NCI-H526 treated with DMSO at 0.1 percent for 48 hours (cell line): ENCODE measurements around the gene ZNF845.
A peak's percentile ranks its signal among the peaks of the same experiment; 100 is the strongest.
"Not testable (repeated sequence)": the region's sequence is repeated elsewhere in the genome, so short reads cannot be mapped to it uniquely, and the experiment has no call there.

Experiments
- DNase-seq: peaks from one replicate; lab custom pipeline; 2025; lab: John Stamatoyannopoulos, UW

ZNF845 gene

DNA sequence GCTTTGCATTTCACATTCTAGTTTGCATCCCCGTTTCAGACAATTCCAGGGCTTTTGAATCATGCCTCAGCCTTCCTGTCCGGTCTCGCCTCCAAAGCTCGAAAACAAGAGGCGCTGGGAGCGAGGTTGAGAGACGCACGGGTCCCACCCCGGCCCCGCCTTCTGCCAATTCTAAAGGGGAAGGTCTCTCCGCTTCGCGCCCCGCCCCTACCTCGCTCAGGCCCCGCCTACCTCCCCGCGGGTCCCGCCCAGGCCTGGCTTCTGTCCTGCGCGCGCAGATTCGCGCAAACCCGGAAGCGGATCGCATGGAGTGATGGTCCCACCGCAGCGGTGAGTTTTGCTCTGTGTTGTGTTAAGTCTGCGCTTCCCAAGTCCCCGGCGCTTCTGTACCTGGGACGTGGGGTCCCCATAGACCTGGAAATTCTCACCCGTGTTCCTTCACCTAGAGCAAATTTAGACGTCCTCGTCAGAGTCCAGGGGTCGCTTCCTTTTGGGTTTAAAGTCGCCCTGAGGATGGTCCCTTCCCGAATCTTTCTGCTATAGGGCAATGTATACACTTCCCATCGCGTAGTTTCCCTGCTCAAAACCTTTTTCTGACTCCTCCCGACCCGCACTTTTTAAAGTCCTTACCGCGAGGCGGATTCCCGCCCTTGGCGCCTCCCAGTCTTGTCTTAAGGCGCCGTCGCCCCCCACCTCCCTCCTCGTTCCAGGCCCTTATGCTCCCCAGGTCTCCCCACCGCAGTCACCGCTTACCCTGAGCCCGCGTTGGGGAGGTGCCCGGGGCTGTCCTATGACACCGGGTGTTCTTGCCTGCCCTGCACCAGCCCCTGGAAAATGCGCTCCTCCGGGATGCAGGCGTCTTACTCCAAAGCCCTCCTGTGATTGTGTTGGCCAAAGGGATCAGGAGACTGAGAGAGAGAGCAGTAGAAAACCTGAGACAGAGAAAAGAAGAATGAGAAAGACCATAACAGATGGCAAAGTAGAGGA lies at the start of gene ZNF845:
ZNF845 (plus strand) TSS at position 287 of the 987 bp plus-strand sequence. CDS start 7,559 bp downstream, outside the sequence.
- DNase-seq, result peak; percentile 89

DNA sequence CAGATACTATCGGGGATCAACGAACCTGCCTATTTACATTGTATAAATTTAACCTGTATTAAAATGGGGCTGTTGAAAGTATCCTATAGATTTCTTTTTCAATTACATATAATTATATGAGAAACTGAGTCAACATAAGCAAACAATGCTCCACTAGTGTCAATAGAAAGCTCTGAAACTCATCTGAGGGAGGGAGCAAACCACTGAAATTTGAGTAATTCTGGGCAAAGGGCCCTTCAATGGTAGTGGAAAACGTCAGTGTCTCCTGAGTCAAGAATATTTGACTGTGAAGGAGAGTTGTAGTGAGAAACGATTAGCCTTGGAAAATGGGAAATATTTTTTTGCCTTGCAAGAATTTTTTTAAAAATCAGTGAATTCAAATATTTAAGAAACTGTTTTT lies 48.5 kb upstream of the ZNF845 start:
- DNase-seq, result no peak

DNA sequence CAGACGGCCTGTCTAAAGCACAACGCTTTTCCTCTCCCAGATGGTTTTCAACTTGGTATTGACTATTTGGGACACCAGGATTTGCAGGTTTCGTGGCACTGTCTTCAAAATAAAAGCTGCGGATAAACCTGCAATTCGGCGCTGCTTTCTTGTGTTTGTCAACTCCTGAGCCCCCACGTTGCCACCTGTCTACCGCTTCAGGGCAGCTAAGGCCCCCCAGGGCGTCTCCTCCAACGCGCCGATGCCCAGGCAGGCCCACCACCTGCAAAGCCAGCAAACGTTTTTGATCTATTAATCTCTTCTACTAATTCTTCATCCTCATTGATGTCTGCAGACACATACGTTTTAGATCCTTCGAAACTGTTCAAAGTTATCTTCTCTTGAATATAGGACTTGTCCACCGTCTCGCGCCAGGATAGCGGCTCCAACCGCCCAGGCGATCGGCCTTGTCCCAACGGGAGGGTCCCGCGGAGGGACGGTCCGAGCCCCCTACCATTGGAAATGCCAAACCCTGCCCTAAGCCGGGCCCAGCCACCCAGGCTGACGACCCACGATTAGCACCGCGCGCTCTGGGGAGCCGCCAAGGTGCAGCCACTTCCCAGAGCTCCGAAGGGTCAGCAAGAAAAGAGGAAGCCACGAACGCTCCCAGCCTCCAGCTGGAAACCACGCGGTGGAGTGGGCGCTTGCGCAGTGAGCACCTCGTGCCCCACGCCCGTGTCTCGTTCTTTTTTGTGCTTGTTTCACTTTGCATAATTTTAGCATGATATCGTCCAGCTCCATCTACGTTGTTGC lies 42.6 kb upstream of the ZNF845 start:
- DNase-seq, result no peak

DNA sequence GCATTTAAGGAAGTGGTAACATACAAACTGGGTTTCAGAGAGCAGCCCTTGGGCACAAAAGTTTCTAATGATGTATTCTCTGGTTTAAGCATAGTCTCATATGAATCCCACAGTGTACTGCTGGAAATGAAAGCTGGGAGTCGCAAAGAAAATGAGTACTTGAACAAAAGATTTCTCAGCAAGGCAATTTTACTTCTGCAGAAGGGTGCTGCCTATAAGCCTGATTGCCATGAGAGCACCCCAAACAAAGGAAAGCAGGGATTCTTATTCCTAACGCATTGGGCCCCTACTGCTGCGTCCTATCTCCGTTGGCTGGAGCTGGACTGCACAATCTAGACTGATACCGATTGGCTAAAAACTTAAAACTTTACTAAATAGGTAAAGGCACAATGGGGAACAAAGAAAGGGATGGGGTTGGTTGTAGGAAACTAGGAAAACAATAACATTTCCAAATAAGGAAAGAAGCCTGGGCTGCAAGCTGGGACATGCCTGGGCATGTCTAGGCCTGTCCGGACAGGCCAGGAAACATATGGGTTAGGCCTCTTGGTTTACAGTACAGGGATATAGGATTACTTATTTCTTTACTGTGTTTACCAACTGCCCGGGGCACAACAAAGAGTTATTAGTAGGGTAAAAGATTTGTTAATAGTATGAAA lies 38.6 kb upstream of the ZNF845 start:
- DNase-seq, result no peak

DNA sequence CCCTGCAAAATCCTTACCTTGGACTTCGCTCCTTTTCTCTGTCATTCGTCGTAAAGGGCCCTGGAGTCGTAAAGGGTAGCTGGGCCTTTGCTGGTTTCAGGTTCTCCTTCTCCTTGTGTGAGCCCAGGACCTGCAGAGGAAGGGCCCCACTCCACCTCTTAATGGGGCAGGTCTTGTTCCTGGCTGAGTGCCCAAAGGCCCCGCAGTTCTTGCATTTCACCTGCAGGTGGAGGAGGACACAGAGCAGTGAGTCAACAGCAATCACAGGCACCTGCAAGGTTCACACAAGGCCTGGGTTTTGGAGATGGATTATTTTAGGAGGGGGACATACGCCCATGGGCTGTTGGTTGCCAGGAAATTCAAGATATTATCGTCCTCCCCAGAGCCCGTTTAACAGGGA lies 32.2 kb upstream of the ZNF845 start:
- DNase-seq, result not testable (repeated sequence)

DNA sequence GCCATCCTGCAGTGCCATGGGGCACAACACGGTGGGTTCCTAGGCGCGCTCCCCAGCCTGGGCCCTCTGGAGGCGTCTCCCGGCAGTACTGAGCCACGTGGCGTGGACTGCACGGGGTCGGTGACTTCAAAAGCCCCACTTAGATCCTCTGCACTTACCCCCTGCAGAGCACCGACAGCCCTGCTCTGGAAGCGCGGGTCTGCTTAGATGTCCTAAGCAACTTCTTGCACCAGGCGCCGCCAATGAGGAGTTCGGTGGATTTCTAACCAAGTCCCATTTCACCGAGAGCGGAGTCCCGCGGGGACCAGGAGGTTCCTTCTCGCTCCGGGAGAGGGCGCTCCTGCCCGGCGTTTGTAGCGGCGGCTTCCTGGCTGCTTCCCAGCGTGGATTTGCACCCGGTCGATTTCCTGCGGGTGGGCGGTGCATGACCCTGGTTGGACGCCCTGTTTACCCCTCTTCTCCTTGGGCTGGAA lies 25.2 kb upstream of the ZNF845 start:
- DNase-seq, result peak; percentile 16

DNA sequence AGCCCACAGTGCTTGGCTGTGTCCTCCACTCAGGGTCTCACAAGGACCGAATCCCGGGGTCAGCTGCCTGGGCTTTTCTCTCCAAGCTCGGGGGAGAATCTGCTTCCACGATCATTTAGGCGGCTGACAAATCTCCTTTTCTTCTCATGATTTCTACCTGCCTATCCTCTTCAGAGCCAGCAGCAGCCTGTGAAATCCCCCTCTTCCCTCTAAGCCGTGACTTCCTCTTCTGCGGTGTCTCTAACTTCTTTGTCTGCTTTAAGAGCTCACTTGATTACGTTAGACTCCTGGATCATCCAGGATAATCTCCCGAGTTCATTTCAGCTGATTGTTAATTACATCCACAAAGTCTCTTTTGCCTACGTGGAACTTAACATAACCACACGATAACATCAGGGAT lies 22.5 kb upstream of the ZNF845 start:
- no peak for DNase-seq

DNA sequence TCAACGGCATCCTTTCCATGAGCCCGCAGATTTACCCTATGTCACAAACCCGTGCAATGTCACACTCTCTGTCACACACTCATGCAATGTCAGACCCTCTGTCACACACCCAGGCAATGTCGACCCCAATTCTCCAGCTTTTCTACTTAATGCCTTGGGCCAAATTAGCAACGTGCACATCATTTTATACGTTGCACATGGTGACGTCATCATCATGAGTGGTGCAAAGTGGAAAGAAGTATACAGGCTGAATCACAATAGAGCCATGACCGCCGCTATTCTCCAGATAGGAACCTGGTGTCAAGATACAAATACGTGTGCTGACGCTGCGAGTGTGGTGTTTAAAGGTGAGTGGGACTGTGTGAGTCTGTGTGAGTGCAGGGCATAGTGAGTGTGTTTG lies 21.7 kb upstream of the ZNF845 start:
- DNase-seq, result no peak

DNA sequence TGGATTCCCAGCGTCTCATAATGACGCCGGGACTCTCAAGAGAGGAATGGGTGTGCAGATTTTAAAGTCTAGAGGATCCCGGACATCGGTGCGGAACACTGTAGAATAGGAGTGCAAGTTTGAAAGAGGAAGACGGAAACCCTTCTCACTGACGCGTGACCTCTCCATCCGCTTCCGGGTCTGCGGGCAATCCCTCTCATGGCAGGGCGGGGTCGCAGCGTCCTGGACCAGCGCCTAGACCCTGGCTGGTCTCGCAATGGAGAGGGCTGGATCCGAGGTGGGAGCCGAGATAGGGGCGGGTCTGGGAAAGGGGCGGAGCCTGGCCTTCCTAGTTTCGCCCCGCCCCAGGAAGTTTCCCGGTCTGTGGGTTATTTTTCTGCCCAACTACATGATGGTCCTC lies 4.6 kb upstream of the ZNF845 start:
- DNase-seq, result no peak

DNA sequence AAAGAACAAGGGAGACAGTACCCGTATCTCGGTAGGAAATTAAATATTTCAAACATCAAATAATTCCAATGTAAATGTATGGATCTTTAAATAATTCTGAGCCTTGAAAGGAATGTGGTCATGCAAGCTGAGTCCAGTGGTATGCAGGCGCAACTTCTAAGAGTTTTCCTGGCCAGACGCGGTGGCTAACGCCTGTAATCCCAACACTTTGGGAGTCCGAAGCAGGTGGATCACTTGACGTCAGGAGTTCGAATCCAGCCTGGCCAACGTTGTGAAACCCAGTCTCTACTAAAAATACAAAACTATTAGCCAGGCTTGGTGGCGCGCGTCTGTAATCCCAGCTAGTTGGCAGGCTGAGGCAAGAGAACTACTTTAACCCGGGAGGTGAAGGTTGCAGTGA lies 1.1 kb upstream of the ZNF845 start:
- no peak for DNase-seq

DNA sequence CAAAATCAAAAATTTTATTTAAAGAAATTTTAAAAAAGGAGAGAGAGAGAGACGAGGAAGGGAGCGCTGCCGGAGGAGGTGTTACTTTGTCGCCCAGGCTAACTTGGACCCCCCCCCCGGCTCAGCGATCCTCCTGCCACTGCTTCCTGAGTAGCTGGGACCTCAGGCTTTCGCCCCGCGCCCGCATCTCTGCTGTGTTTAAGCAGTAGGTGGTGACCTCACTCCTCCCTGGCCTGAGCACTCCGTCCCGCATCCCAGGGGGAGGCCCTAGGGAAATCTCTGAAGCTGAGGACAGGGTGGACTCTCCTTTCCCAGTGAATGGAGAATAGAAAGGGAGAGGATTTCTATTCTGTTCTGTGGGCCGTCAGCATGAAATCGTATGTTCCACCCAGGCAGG lies 485 bp upstream of the ZNF845 start:
- peak; percentile 40 for DNase-seq

DNA sequence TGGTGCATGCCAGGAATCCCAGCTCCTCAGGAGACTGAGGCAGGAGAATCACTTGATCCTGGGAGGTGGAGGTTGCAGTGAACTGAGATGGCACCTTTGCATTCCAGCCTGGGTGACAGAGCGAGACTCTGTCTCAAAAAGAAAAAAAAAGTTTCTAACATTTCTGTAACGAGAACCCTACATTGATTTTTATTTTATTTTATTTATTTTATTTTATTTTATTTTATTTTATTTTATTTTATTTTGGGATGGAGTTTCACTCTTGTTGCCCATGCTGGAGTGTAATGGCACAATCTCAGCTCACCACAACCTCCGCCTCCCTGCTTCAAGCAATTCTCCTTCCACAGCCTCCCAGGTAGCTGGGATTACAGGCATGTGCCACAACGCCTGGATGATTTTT lies 10.9 kb downstream of the ZNF845 start:
- DNase-seq, result not testable (repeated sequence)

DNA sequence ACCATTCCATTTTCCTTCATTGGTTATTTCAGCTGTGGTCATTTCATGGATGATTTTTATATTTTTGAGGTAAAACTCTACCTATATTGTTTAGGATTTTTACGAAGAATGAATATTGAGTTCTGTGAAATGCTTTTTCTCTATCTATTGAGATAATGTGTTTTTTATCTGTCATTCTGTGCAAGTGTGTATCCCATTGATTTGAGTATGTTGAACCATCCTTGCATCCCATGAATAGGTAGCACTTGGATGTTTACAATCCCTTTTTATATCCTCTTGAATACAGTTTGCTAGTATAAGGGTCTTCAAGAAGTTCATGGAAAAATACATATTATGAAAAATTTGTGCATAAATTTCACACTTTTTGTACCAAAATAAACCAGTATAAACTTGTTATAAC lies 22.2 kb downstream of the ZNF845 start:
- no peak for DNase-seq

DNA sequence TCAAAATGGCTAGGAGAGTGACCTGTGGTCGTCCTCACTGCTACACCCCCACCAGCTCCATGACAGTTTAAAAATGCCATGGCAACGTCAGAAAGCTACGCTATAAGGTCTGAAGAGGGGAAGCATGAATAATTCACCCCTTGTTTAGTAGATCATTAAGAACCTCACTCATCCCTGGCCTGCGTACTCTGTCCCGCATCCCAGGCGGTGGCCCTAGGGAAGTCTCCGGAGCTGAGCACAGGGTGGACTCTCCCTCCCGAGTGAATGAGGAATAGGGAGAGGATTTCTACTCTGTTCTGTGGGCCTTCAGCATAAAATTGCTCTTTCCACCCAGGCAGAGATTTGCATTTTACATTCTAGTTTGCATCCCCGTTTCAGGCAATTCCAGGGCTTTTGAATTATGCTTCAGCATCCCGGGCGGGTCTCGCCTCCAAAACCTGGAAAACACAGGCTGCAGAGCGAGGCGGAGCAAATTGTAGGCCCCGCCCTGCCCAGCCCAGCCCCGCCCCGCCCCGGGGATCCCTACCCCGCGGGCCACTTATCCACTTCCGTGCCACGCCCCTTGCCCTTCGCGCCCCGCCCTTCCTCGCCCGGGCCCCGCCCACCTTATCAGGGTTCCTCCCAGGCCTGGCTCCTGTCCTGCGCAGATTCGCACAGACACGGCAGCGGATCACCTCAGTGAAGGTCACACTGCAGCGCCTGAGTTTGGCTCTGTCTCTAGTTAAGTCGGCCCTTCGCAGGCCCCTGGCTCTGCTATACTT lies 24.5 kb downstream of the ZNF845 start:
- peak; percentile 60 for DNase-seq

DNA sequence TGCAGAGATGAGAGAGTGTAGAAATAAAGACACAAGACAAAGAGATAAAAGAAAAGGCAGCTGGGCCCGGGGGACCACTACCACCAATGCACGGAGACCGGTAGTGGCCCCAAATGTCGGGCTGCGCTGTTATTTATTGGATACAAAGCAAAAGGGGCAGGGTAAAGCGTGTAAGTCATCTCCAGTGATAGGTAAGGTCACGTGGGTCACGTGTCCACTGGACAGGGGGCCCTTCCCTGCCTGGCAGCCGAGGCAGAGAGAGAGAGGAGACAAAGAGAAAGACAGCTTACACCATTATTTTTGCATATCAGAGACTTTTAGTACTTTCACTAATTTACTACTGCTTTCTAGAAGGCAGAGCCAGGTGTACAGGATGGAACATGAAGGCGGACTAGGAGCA lies 26.5 kb downstream of the ZNF845 start:
- not testable (repeated sequence) for DNase-seq

DNA sequence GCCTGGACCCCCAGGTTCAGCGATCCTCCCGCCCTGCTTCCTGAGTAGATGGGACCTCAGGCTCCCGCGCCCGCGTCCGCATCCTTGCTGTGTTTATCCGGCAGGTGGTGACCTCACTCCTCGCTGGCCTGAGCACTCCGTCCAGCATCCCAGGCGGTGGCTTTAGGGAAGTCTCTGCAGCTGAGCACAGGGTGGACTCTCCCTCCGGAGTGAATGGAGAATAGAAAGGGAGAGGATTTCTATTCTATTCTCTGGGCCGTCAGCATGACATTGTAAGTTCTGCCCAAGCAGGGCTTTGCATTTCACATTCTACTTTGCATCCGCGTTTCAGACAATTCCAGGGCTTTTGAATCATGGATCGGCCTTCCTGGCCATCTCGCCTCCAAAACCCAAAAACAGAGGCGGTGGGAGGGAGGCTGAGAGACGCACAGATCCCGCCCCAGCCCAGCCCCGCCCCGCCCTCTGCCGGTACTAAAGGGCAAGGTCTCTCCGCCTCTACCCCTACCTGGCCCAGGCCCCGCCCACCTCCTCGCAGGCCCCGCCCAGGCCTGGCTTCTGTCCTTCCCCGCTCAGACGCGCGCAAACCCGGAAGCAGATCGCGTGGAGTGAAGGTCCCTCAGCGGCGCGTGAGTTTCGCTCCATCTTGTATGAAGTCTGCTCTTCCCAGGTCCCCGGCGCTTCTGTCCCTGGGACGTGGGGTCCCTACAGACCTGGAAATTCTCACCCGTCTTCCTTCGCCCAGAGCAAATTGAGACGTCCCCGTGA lies 31.8 kb downstream of the ZNF845 start, which contains the start of gene ZNF525:
ZNF525 (plus strand) TSS at position 572 of the 765 bp plus-strand sequence. CDS start 6,577 bp downstream, outside the sequence.
- peak; percentile 87 for DNase-seq

DNA sequence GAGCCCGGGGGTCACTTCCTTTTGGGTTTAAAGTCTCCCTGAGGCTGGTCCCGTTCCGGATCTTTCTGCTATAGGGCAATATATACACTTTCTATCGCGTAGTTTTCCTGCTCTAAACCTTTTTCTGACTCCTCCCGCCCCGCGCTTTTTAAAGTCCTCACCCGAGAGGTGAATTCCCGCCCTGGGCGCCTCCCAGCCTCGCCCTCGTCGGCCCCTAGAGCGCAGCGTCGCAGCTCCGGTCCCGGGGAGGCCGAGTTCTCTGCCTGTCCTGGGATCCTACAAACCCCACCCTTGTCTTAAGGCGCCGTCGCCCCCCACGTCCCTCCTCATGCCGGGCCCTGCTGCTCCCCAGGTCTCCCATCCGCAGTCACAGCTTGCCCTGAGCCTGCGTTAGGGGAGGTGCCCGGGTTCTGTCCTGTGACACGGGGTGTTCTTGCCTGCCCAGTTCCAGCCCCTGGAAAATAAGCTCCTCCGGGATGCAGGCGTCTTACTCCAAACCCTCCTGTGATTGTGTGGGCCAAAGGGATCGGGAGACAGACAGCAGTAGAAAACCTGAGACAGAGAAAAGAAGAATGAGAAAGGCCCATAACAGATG lies 32.4 kb downstream of the ZNF845 start:
- DNase-seq, result no peak

DNA sequence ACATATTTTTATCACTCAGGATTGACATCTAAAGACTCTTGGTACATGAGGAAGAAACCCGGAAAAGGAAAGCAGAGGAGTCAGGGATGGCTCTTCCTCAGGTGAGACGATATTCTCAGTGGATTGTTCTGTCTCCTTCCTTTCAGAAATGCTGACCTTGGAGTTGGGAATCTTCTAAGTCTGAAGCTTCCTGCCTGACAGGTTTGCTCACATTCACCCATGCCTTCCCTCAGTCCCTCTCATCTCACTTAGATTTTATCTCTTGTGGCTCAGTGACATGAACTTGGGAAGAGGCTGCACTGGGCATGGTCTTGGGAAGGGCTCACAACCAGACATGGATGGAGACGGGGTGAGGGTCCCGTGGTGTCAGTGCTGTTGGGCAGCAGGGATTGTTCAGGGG lies 38.6 kb downstream of the ZNF845 start:
- no peak for DNase-seq

DNA sequence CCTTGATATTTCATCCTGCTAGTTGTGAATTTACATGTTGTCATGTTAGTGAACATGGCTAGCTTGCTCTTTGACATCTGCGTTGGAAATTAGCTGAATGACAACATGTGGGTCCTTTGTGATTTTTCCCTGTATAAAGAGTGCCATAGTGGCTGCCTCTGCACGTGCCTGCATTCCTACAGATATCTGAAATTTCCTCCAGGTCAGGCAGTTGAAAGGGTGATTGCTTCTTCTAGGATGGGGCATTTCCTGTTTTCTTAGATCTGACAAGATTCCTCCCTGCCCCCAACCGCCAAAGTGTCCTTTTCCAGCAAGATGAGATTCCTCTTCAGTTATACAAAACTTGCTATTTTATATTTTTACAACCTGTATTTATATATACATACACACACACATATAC lies 40.7 kb downstream of the ZNF845 start:
- no peak for DNase-seq

DNA sequence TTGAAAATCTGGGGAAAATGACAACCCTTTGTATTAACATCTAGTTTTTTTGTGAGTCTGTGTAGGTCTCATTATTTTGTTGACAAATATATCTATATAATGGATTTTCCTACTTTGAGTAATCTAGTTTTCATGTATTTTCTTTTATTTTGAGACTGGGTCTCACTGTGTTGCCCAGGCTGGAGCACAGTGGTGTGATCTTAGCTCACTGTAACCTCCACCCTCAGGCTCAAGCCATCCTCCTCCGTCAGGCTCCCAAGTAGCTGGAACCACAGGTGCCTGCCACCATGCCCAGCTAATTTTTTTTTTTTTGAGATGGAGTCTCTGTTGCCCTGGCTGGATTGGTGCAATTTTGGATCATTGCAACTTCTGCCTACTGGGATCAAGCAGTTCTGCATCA lies 41.2 kb downstream of the ZNF845 start:
- no peak for DNase-seq
